Caco-2 (cell line): ENCODE data around the gene TMEM59L. TPM values are rescaled to one million over a fixed set of nuclear protein-coding genes. Genes with fewer than 3 reads are reported as not detected.

Experiments
- BruUV-seq: library from RNA; stranded (reverse); fragments of 400-500 nt; replicated peaks from 2 replicates; lab custom pipeline; 2021; lab: Mats Ljungman, UMichigan
- CTCF ChIA-PET: fragments of 300-600 bp; sonication (Branson Sonifier 250); formaldehyde crosslinking; loops from one replicate; lab custom pipeline; 2022; ENCODE audit warnings: antibody characterized with exemption; lab: Charles Lee
- POLR2A ChIA-PET: fragments of 300-600 bp; sonication (Branson Sonifier 250); formaldehyde crosslinking; loops from one replicate; lab custom pipeline; 2022; ENCODE audit warnings: antibody characterized with exemption; lab: Charles Lee
- DNase-seq, 2 experiments: peaks; one replicate each; pipeline versions ENCODE4 v3.0.0 to v3.0.0-alpha.2; 2020 to 2022
- H3K27me3 ChIP-seq: replicated peaks from 2 replicates; pipeline ENCODE4 v1.6.0; 2011; ENCODE audit warnings: low read length; ENCODE audit not compliant: control insufficient read depth, insufficient read depth
- H3K36me3 ChIP-seq: 2 replicates; pipeline ENCODE4 v1.5.1; 2011; ENCODE audit warnings: low read length; ENCODE audit not compliant: control insufficient read depth, insufficient read depth
- H3K4me1 ChIP-seq: fragments of 250-450 bp; sonication (Bioruptor Pico); 2 replicates; pipeline ENCODE4 v1.5.1; 2020; ENCODE audit warnings: mild to moderate bottlenecking
- H3K4me3 ChIP-seq: 2 replicates; pipeline ENCODE4 v1.5.1; 2011; ENCODE audit warnings: low read depth, mild to moderate bottlenecking, control low read depth, low read length
- H3K9me3 ChIP-seq: fragments of 250-450 bp; sonication (Bioruptor Pico); 2 replicates; pipeline ENCODE4 v1.5.1; 2020; ENCODE audit warnings: mild to moderate bottlenecking, moderate library complexity
- H3K27ac Mint-ChIP-seq: one replicate; pipeline ENCODE4 v1.8.0; 2022; ENCODE audit warnings: mixed read lengths; ENCODE audit not compliant: unreplicated experiment
- H3K27me3 Mint-ChIP-seq: one replicate; pipeline ENCODE4 v1.8.0; 2022; ENCODE audit warnings: mixed read lengths; ENCODE audit not compliant: insufficient read depth, unreplicated experiment
- H3K36me3 Mint-ChIP-seq: one replicate; pipeline ENCODE4 v1.8.0; 2022; ENCODE audit warnings: mild to moderate bottlenecking, mixed read lengths; ENCODE audit not compliant: insufficient read depth, unreplicated experiment
- H3K4me1 Mint-ChIP-seq: one replicate; pipeline ENCODE4 v1.8.0; 2022; ENCODE audit warnings: low read depth, mixed read lengths; ENCODE audit not compliant: unreplicated experiment
- H3K4me3 Mint-ChIP-seq: one replicate; pipeline ENCODE4 v1.8.0; 2022; ENCODE audit warnings: mild to moderate bottlenecking, moderate library complexity, mixed read lengths; ENCODE audit not compliant: unreplicated experiment
- H3K9me3 Mint-ChIP-seq: one replicate; pipeline ENCODE4 v1.8.0; 2022; ENCODE audit warnings: mixed read lengths; ENCODE audit not compliant: unreplicated experiment
- intact Hi-C: fragments of 100-400 bp; cut with micrococcal nuclease; formaldehyde crosslinking; loops from one replicate; pipeline ENCODE4 v1.10.0; 2022; ENCODE audit not compliant: unreplicated experiment
- total RNA-seq: library from RNA; stranded (reverse); gene quantifications from 2 replicates; pipeline ENCODE4 v1.2.3, GENCODE V29; 2022
- TF ChIP-seq, protein P1 (sequence below), 2 experiments: fragments of 200-600 bp in 1 of 2; IDR thresholded peaks; 1 replicate in 1 of 2; 2 replicates in 1 of 2; pipeline versions ENCODE4 v1.5.1 to v1.8.0; 2011 to 2022; ENCODE audit warnings: antibody characterized with exemption in 1 of 2, control low read depth in 1 of 2, inconsistent platforms in 1 of 2, low read depth in 1 of 2, low read length in 1 of 2, mild to moderate bottlenecking in 1 of 2, moderate library complexity in 1 of 2; ENCODE audit not compliant: insufficient read depth in 1 of 2, severe bottlenecking in 1 of 2, unreplicated experiment in 1 of 2

Gene TMEM59L
- total RNA-seq, 1 experiment from 2014 or later = 0.25 TPM

DNA sequence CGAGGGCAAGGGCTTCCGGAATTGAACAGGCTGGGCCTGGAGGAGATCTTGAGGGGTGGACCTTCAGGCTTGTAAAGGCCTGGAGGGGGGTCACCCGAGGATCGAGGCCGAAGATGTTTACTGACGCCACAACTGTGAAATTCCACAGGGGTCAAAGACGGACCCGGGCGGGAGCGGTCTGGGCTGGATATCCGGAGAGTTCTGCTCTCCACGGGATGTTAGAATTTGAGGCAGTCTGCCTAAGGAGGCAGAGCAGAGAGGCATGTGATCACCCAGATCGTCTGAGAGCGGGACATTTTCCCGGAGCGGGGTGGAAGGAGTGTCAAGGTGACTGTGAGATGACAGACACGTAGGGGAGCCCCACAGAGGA is 37.3 kb downstream of the TMEM59L start:
- BruUV-seq = no TSS peak
- TF ChIP-seq, protein P1, sequence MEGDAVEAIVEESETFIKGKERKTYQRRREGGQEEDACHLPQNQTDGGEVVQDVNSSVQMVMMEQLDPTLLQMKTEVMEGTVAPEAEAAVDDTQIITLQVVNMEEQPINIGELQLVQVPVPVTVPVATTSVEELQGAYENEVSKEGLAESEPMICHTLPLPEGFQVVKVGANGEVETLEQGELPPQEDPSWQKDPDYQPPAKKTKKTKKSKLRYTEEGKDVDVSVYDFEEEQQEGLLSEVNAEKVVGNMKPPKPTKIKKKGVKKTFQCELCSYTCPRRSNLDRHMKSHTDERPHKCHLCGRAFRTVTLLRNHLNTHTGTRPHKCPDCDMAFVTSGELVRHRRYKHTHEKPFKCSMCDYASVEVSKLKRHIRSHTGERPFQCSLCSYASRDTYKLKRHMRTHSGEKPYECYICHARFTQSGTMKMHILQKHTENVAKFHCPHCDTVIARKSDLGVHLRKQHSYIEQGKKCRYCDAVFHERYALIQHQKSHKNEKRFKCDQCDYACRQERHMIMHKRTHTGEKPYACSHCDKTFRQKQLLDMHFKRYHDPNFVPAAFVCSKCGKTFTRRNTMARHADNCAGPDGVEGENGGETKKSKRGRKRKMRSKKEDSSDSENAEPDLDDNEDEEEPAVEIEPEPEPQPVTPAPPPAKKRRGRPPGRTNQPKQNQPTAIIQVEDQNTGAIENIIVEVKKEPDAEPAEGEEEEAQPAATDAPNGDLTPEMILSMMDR (IDR thresholded peaks at IDR 0.05; ENCODE audit: insufficient read depth in 1 of 2, low read depth in 1 of 2, low read length in 1 of 2, severe bottlenecking in 1 of 2, unreplicated experiment in 1 of 2) = no peak
- ChIA-PET POLR2A (no interaction called here), CTCF (no interaction called here)
- Histone ChIP-seq H3K27me3 (no peaks in the 10 kb centered on the region), H3K9me3 (no peaks in the 10 kb centered on the region), H3K4me3 (no peak overlapping the region), H3K4me1 (no peaks in the 10 kb centered on the region), H3K36me3 (no peaks in the 10 kb centered on the region; the same call in 1 of the 2 replicates)
- no peak for DNase-seq
- Mint-ChIP-seq H3K4me3 (no peak overlapping the region), H3K9me3 (peaks cover 6% of the 10 kb centered on the region), H3K36me3 (peaks cover 5% of the 10 kb centered on the region), H3K27me3 (no peaks in the 10 kb centered on the region), H3K27ac (no peak overlapping the region), H3K4me1 (no peaks in the 10 kb centered on the region)
- intact Hi-C loops = no loop called here

DNA sequence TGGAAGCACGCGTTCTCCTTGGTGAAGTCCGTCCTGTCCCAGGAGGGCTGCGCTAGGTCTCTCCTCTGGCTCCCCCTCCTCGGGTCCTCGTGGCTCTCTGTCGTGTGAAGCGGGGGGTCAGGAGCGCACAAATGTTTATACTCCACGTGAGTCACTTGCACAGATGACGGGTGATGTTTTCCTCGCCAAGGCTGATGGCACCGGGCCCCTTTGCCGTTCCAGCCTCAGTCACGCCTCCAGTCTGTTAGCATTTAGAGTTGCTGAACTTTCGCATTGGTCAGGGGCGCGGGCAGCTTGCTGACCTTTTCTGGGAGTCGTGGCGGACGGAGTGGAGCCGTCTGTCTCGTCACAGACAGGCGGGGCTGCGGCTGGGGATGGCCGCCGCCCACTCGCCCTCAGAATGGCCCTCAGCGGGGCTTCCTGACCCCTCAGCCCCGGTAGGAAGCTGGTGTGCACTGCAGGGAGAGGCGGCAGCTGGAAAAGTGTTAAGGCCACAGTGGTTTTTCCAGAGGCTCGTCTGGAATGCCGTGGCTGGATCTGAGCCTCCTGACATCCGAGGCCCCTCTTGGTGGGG is 37.9 kb downstream of the TMEM59L start:
- ChIA-PET POLR2A (no interaction called here), CTCF (no interaction called here)
- Mint-ChIP-seq H3K4me1 (no peaks in the 10 kb centered on the region), H3K27me3 (no peaks in the 10 kb centered on the region), H3K27ac (no peak overlapping the region), H3K4me3 (no peak overlapping the region), H3K36me3 (peaks cover 5% of the 10 kb centered on the region), H3K9me3 (peaks cover 6% of the 10 kb centered on the region)
- BruUV-seq = no TSS peak
- Histone ChIP-seq H3K4me1 (no peaks in the 10 kb centered on the region), H3K4me3 (no peak overlapping the region), H3K9me3 (no peaks in the 10 kb centered on the region), H3K36me3 (no peaks in the 10 kb centered on the region; the same call in 1 of the 2 replicates), H3K27me3 (no peaks in the 10 kb centered on the region)
- intact Hi-C loops = no loop called here
- DNase-seq = no peak
- TF ChIP-seq, protein P1 (IDR thresholded peaks at IDR 0.05; ENCODE audit: insufficient read depth in 1 of 2, low read depth in 1 of 2, low read length in 1 of 2, severe bottlenecking in 1 of 2, unreplicated experiment in 1 of 2) = no peak

DNA sequence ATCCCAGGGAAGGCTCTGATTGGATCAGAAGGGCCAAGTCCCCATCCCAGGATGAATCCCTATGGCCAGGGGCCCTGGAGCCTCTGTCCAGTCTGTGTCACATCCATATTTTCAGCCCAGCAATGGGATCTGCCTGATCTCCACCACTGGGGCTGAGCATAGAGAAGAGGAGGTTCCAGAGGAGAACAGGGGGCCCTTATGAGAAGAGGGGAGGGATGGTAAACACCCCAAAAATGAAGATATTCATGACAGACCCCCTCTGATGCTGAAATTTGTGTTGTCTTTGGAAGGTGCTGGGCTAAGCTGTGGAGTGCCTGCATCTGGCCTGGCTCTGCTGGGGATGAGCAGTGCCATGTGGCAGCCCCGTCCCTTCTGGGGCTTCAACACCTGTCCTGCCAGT is 38.6 kb downstream of the TMEM59L start:
- Histone ChIP-seq H3K4me1 (no peaks in the 10 kb centered on the region), H3K36me3 (no peaks in the 10 kb centered on the region; the same call in 1 of the 2 replicates), H3K9me3 (no peaks in the 10 kb centered on the region), H3K27me3 (no peaks in the 10 kb centered on the region), H3K4me3 (no peak overlapping the region)
- Mint-ChIP-seq H3K4me1 (no peaks in the 10 kb centered on the region), H3K4me3 (no peak overlapping the region), H3K27ac (no peak overlapping the region), H3K9me3 (peaks cover 6% of the 10 kb centered on the region), H3K36me3 (peaks cover 5% of the 10 kb centered on the region), H3K27me3 (no peaks in the 10 kb centered on the region)
- intact Hi-C loops = no loop called here
- TF ChIP-seq, protein P1 (IDR thresholded peaks at IDR 0.05; ENCODE audit: insufficient read depth in 1 of 2, low read depth in 1 of 2, low read length in 1 of 2, severe bottlenecking in 1 of 2, unreplicated experiment in 1 of 2) = no peak
- no peak for DNase-seq
- ChIA-PET POLR2A (no interaction called here), CTCF (no interaction called here)
- BruUV-seq = no TSS peak
